Nephron progenitor cell (in vitro differentiated cells): ENCODE results near the gene NRP2.

ENCODE experiments used
- DNase-seq: peaks from one replicate; pipeline ENCODE4 v3.0.0; 2021
- H3K27ac Mint-ChIP-seq: 2 replicates; pipeline ENCODE4 v1.8.0; 2021; ENCODE audit warnings: mild to moderate bottlenecking, moderate library complexity, mixed read lengths
- H3K27me3 Mint-ChIP-seq: 2 replicates; pipeline ENCODE4 v1.8.0; 2021; ENCODE audit warnings: mild to moderate bottlenecking, low read depth, mixed read lengths; ENCODE audit not compliant: poor library complexity
- H3K36me3 Mint-ChIP-seq: 2 replicates; pipeline ENCODE4 v1.8.0; 2021; ENCODE audit warnings: low read depth, mixed read lengths
- H3K4me1 Mint-ChIP-seq: 2 replicates; pipeline ENCODE4 v1.8.0; 2021; ENCODE audit warnings: mixed read lengths
- H3K4me3 Mint-ChIP-seq: 2 replicates; pipeline ENCODE4 v1.8.0; 2021; ENCODE audit warnings: mild to moderate bottlenecking, moderate library complexity, mixed read lengths
- H3K9me3 Mint-ChIP-seq: 2 replicates; pipeline ENCODE4 v1.8.0; 2021; ENCODE audit warnings: mild to moderate bottlenecking, moderate library complexity, mixed read lengths
- TF ChIP-seq, protein P1 (sequence below): fragments of 200-600 bp; sonication (generic); IDR thresholded peaks from 2 replicates; pipeline ENCODE4 v1.5.0; 2021; ENCODE audit warnings: antibody characterized with exemption

Gene NRP2

DNA sequence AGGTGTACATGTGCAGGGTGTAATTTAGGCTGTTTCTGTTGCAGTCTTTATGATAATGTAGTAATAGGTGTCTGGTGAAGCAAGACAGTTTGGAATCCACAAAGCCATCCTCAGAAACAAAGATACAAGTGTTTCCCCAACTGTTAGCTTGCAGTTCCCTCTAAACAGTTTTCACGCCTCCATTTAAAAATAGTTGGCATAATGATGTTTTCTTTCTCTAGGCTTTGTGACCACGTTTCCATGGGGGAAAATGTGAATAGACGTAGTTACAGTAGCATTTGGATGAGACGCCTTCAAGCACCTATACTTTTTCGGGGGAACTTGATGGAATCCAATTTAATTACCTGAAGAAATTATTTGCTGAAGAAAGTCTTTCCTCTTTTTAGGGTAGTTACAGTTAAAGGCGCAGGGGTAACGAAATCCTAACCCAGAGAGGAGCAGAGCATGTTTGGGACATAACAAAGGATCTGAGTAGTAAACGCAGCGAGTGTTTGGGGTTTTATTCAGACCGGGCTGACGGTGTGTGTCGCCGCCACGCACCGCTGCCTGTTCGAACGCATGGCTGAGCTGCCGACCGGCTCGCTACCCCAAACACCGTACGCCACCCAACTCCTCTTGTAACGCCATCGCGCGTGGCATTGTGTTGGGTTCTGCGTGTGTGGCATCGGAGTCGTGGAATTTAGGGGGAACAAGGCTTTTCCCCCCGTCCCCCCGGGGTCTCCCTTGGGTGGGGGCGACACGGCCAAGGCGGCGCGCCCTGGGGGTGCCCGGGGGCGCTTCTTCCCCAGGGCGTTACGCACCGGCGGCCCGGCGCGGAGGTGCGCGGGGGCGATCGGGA, 681 bp upstream of the NRP2 start:
- TF ChIP-seq, protein P1, sequence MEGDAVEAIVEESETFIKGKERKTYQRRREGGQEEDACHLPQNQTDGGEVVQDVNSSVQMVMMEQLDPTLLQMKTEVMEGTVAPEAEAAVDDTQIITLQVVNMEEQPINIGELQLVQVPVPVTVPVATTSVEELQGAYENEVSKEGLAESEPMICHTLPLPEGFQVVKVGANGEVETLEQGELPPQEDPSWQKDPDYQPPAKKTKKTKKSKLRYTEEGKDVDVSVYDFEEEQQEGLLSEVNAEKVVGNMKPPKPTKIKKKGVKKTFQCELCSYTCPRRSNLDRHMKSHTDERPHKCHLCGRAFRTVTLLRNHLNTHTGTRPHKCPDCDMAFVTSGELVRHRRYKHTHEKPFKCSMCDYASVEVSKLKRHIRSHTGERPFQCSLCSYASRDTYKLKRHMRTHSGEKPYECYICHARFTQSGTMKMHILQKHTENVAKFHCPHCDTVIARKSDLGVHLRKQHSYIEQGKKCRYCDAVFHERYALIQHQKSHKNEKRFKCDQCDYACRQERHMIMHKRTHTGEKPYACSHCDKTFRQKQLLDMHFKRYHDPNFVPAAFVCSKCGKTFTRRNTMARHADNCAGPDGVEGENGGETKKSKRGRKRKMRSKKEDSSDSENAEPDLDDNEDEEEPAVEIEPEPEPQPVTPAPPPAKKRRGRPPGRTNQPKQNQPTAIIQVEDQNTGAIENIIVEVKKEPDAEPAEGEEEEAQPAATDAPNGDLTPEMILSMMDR: no peak
- Mint-ChIP-seq H3K27me3 (peaks cover 6% of the 10 kb centered on the region), H3K27ac (peak overlapping the region; percentile 93), H3K9me3 (no peaks in the 10 kb centered on the region), H3K36me3 (no peaks in the 10 kb centered on the region), H3K4me1 (peaks cover 83% of the 10 kb centered on the region), H3K4me3 (peak overlapping the region; percentile 87)
- DNase-seq: peak; percentile 61

DNA sequence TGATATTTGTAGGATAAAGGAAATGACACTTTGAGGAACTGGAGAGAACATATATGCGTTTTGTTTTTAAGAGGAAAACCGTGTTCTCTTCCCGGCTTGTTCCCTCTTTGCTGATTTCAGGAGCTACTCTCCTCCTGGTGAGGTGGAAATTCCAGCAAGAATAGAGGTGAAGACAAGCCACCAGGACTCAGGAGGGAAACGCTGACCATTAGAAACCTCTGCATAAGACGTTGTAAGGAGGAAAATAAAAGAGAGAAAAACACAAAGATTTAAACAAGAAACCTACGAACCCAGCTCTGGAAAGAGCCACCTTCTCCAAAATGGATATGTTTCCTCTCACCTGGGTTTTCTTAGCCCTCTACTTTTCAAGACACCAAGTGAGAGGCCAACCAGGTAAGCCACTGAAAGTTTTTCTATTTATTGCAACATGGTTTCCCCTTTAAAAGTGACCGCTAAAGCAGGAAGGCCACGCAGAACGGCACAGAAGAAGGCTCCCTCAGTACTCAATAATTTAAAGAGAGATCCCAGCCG, 735 bp downstream of the NRP2 start:
- no peak for DNase-seq
- Mint-ChIP-seq H3K27ac (peak overlapping the region; percentile 70), H3K27me3 (peaks cover 6% of the 10 kb centered on the region), H3K4me1 (peaks cover 86% of the 10 kb centered on the region), H3K4me3 (peak overlapping the region; percentile 94), H3K36me3 (peaks cover under 1% of the 10 kb centered on the region), H3K9me3 (no peaks in the 10 kb centered on the region)
- TF ChIP-seq, protein P1: no peak

DNA sequence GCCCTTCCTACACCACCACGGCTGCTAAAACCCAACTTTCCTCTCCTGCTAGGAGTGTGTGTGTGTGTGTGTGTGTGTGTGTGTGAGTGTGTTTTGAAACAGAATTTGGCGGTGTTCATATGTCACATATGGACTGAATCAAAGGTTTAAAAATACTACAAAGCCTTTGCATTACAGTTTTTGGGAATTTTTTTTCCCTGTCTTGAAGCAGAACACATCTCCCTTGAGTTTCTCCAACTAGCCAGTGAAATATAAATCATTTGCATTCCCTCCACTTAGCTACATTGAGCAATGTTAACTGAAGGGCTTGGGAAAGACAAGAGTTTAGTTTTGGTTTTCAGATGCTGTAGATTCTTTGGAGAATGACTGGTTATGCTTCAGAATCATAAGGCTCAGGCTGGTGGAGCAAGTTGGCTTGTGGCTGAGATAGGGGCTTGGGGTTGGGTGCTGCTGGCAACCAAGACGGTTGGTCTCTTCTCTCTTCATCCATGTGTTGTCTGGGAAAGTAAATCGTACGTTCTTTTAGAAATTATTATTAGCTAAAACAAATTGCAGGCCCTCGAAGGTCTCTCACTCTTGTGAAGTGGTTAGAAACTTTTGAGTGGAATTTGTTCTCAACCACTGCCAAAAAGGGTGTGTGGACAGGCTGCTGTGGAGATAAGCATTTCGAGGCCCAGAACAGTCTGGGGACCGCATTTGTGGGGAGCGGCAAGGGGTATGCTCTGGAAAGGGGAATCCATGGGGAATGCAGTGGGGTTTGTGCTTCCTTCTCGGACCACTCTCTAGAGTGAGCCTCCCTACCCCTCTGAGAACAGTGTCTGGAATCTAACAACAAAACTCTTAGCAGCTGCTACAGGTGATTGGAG, 1.4 kb downstream of the NRP2 start:
- no peak for DNase-seq
- Mint-ChIP-seq H3K4me3 (peak overlapping the region; percentile 94), H3K4me1 (peaks cover 86% of the 10 kb centered on the region), H3K9me3 (no peaks in the 10 kb centered on the region), H3K36me3 (peaks cover 8% of the 10 kb centered on the region), H3K27me3 (peaks cover 6% of the 10 kb centered on the region), H3K27ac (peak overlapping the region; percentile 65)
- TF ChIP-seq, protein P1: no peak

DNA sequence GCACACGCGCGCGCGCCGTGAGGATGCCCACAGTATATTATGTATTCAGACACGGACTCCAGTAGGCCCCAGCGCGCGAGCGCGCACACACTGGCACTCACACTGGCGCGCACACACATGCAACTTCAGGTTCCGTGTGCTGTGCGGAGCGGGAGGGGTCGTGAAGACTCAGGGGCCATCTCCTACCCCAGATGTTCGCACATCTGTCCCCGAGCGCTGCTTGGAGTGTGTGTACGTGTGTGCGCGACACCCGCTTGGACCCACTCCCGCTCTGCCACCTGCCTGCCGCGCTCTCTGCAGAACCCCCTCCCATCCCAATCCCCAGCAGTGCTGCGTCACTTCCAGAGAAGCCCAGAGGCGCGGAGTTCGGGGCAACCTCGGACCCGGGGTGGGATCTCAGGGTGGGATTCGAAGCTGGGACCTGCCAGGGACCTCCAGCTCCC, 2.6 kb downstream of the NRP2 start:
- TF ChIP-seq, protein P1: no peak
- DNase-seq: peak; percentile 42
- Mint-ChIP-seq H3K27ac (no peak overlapping the region), H3K4me1 (peaks cover 83% of the 10 kb centered on the region), H3K4me3 (peak overlapping the region; percentile 94), H3K36me3 (peaks cover 14% of the 10 kb centered on the region), H3K27me3 (peaks cover 6% of the 10 kb centered on the region), H3K9me3 (no peaks in the 10 kb centered on the region)

DNA sequence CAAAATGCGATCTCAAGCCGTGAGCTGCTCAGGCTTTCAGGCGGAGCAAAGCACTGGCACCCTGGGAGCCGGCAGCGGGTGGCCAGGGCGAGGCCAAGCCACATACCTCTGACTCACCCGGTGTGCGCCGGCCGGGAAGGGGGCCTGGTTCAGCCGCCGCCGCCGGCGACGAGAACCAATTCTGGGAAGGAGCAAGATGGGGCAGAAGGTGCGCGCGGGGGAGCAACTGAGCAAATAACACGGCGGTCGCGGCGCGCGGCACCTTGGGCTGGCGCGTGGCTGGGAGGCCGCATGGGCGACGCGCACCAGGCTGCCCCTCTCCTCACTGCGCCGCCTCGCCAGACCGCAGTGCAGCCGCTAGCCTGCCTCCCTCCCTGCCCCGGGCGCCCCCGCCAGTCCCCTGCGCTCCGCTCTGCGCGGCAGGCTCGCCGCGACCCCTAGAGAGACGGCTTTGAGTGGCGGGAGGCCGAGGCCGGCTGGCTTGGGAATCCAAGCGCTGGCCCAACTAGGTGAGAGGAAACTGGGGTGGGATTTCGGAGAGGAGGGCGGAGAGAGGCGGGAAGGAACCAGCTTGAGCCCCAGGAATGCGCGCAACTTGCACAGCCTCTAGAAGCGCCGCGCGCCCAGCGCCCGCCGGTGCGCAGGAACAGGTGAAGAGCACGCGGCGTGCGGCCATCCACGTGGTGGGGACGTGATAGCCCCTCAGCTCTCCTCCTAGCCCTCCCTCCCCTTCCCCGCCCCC, 3.2 kb downstream of the NRP2 start:
- Mint-ChIP-seq H3K4me3 (peak overlapping the region; percentile 94), H3K36me3 (peaks cover 18% of the 10 kb centered on the region), H3K4me1 (peaks cover 80% of the 10 kb centered on the region), H3K27ac (peak overlapping the region; percentile 81), H3K27me3 (peaks cover 6% of the 10 kb centered on the region), H3K9me3 (no peaks in the 10 kb centered on the region)
- TF ChIP-seq, protein P1: no peak
- peak; percentile 63 for DNase-seq
